ENCODE measurements around the gene RBPMS2. TPM values are rescaled to one million over a fixed set of nuclear protein-coding genes. Genes with fewer than 3 reads are reported as not detected.

RBPMS2 gene
- total and polyA plus RNA-seq, 2 donors (not counting 1 experiment from before 2014, with no cell fraction given) = 0.18 TPM; not detected in 1

GRCh38 chr15:64754663-64755426 lies 20.5 kb downstream of the RBPMS2 start:
- no peak overlapping the region for H2AFZ ChIP-seq (ENCODE audit: low read length)
- no peak overlapping the region for H3K4me2 ChIP-seq (ENCODE audit: extremely low read depth, insufficient read depth, low read length)
- H3K27me3 ChIP-seq (ENCODE audit: control insufficient read depth, insufficient read depth, low read length) = no peaks in the 10 kb centered on the region
- DNase-seq (ENCODE audit: low read depth in 2 of 2) = no peak
- H3K36me3 ChIP-seq (ENCODE audit: control insufficient read depth, insufficient read depth, low read length) = no peaks in the 10 kb centered on the region
- no peaks in the 10 kb centered on the region for H3K79me2 ChIP-seq (ENCODE audit: control insufficient read depth, insufficient read depth, low read length)
- TF ChIP-seq EZH2 (IDR thresholded peaks at IDR 0.05; ENCODE audit: low read length, missing control alignments) (no peak), CTCF (conservative IDR thresholded peaks at IDR 0.05 in 1 of 2, IDR thresholded peaks at IDR 0.05 in 1 of 2; ENCODE audit: low read depth in 1 of 2, low read length in 2 of 2) (no peak)
- H3K4me3 ChIP-seq (replicated peaks in 1 of 4; ENCODE audit: control extremely low read depth in 1 of 4, insufficient read depth in 1 of 4, low read depth in 3 of 4, low read length in 4 of 4) = no peak overlapping the region
- H3K9ac ChIP-seq (ENCODE audit: insufficient read depth, low read length) = no peak overlapping the region
- no peaks in the 10 kb centered on the region for H4K20me1 ChIP-seq (ENCODE audit: control insufficient read depth, extremely low read depth, insufficient read depth, low read length)
- H3K27ac ChIP-seq (ENCODE audit: insufficient read depth, low read length) = no peak overlapping the region
- no peaks in the 10 kb centered on the region for H3K4me1 ChIP-seq (ENCODE audit: control insufficient read depth, extremely low read depth, insufficient read depth, low read length)
- H3K9me3 ChIP-seq (ENCODE audit: control insufficient read depth, insufficient read depth, low read depth, low read length) = no peaks in the 10 kb centered on the region

GRCh38 chr15:64753480-64754185 lies 21.8 kb downstream of the RBPMS2 start:
- TF ChIP-seq CTCF (conservative IDR thresholded peaks at IDR 0.05 in 1 of 2, IDR thresholded peaks at IDR 0.05 in 1 of 2; ENCODE audit: low read depth in 1 of 2, low read length in 2 of 2) (no peak), EZH2 (IDR thresholded peaks at IDR 0.05; ENCODE audit: low read length, missing control alignments) (no peak)
- Histone ChIP-seq H3K4me2 (ENCODE audit: extremely low read depth, insufficient read depth, low read length) (no peak overlapping the region), H4K20me1 (ENCODE audit: control insufficient read depth, extremely low read depth, insufficient read depth, low read length) (no peaks in the 10 kb centered on the region), H3K4me1 (ENCODE audit: control insufficient read depth, extremely low read depth, insufficient read depth, low read length) (no peaks in the 10 kb centered on the region), H3K4me3 (replicated peaks in 1 of 4; ENCODE audit: control extremely low read depth in 1 of 4, insufficient read depth in 1 of 4, low read depth in 3 of 4, low read length in 4 of 4) (no peak overlapping the region), H3K27me3 (ENCODE audit: control insufficient read depth, insufficient read depth, low read length) (no peaks in the 10 kb centered on the region), H3K9ac (ENCODE audit: insufficient read depth, low read length) (no peak overlapping the region), H3K9me3 (ENCODE audit: control insufficient read depth, insufficient read depth, low read depth, low read length) (no peaks in the 10 kb centered on the region), H3K36me3 (ENCODE audit: control insufficient read depth, insufficient read depth, low read length) (no peaks in the 10 kb centered on the region), H3K27ac (ENCODE audit: insufficient read depth, low read length) (no peak overlapping the region), H2AFZ (ENCODE audit: low read length) (no peak overlapping the region), H3K79me2 (ENCODE audit: control insufficient read depth, insufficient read depth, low read length) (no peaks in the 10 kb centered on the region)
- no peak for DNase-seq (ENCODE audit: low read depth in 2 of 2)

GRCh38 chr15:64751464-64751863 lies 23.9 kb downstream of the RBPMS2 start:
- Histone ChIP-seq H3K27me3 (ENCODE audit: control insufficient read depth, insufficient read depth, low read length) (no peaks in the 10 kb centered on the region), H3K9ac (ENCODE audit: insufficient read depth, low read length) (no peak overlapping the region), H3K4me1 (ENCODE audit: control insufficient read depth, extremely low read depth, insufficient read depth, low read length) (no peaks in the 10 kb centered on the region), H4K20me1 (ENCODE audit: control insufficient read depth, extremely low read depth, insufficient read depth, low read length) (no peaks in the 10 kb centered on the region), H2AFZ (ENCODE audit: low read length) (no peak overlapping the region), H3K36me3 (ENCODE audit: control insufficient read depth, insufficient read depth, low read length) (no peaks in the 10 kb centered on the region), H3K79me2 (ENCODE audit: control insufficient read depth, insufficient read depth, low read length) (no peaks in the 10 kb centered on the region), H3K4me2 (ENCODE audit: extremely low read depth, insufficient read depth, low read length) (no peak overlapping the region), H3K4me3 (replicated peaks in 1 of 4; ENCODE audit: control extremely low read depth in 1 of 4, insufficient read depth in 1 of 4, low read depth in 3 of 4, low read length in 4 of 4) (no peak overlapping the region), H3K9me3 (ENCODE audit: control insufficient read depth, insufficient read depth, low read depth, low read length) (no peaks in the 10 kb centered on the region), H3K27ac (ENCODE audit: insufficient read depth, low read length) (no peak overlapping the region)
- TF ChIP-seq CTCF (conservative IDR thresholded peaks at IDR 0.05 in 1 of 2, IDR thresholded peaks at IDR 0.05 in 1 of 2; ENCODE audit: low read depth in 1 of 2, low read length in 2 of 2) = no peak
- TF ChIP-seq EZH2 (IDR thresholded peaks at IDR 0.05; ENCODE audit: low read length, missing control alignments) = no peak
- DNase-seq (ENCODE audit: low read depth in 2 of 2) = no peak
